ENCODE results near the gene ETFA.

GRCh38 chr15:76333720-76334437, 22.6 kb upstream of the ETFA start:
- TF ChIP-seq POLR2A (IDR thresholded peaks at IDR 0.05) (no peak), CTCF (IDR thresholded peaks at IDR 0.05) (no peak)

Measured in uterus (tissue), 2 donors.